Raji (cell line): ENCODE measurements around the gene ANKRD63.

Experiments used
- POLR2A ChIP-seq: IDR thresholded peaks from 2 replicates; pipeline ENCODE4 v1.6.1; 2011; ENCODE audit warnings: low read depth, low read length, control low read depth; ENCODE audit not compliant: insufficient read depth

The ANKRD63 gene

DNA sequence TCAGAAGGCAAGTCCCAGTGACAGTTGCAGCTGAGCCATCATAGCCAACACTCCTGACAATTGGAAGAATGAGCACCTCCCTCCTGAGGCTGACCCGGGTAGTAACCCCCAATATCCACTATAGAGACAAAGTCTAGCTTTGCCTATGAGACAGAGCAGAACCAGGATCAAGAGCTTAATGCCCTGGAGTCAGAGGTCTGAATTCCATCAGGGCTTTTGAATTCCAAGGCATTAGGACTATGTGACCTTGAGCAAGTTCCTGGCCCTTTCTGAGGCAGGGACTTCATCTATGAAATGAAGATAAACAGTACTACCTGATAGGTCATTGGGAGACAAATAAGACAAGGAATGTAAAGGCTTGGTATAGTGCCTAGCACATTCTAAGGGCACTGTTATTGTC lies 37.5 kb upstream of the ANKRD63 start:
- TF ChIP-seq POLR2A = no peak

DNA sequence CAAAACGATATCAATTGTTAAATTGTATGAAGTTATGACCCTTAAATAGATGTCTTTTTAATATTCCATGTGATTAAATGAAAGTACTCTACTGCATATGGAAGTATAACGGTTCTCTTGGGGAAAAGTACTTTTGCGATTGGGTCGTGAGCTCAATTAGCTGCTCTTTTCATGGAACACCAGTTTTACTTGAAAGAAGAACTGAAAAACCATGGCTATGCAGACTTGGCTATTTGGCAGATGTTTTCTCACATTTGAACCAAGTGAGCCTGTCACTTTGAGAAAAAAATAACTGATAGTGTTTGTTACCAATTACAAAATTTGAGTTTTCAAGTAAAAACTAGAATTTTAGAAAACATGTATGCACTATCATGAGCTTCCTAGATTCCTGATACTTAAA lies 34.7 kb upstream of the ANKRD63 start:
- no peak for TF ChIP-seq POLR2A

DNA sequence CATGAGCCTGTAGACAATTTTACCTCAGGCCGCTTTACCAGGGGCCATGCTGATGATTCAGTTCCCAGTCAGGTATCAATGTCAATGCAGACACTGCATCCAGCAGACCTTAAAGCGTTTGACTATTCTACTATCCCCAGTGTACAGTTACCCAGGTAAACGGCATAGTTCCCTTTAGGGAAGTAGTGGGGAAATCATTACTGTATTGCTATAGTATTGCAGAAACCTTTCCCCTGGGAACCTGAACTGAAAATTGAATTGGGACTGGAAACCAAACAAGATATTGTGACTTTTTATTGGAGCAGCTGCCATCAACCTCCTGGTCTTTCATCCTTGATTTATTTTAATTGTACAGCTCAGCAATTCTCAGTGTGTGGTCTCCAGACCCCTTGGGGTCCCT lies 34.1 kb upstream of the ANKRD63 start:
- no peak for TF ChIP-seq POLR2A

DNA sequence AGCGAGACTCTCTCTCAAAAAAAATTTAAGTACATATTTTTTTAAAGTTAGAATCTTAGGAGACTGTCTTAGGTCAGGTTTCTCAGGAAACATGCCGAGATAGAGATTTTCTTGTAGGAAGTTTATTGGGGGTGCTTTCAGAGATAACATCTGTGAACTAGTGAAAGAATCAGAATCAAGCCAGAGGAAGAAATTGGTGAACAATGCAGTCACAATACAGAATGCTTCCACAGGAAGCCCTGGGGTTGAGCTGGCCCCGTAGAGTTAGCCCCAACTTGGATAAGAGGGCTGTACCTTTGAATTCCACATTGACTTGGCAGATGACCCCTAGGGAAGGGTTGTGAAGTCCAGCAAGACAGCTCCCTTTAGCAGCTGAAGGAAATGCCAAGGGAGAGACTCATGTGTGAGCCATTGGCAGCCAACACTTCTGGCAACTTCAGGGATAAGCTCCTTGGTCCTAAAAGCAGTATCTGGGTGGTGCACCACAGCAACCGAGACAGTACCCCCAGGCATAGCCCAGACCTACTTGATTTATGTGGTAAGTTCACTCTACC lies 31.9 kb upstream of the ANKRD63 start:
- TF ChIP-seq POLR2A = no peak

DNA sequence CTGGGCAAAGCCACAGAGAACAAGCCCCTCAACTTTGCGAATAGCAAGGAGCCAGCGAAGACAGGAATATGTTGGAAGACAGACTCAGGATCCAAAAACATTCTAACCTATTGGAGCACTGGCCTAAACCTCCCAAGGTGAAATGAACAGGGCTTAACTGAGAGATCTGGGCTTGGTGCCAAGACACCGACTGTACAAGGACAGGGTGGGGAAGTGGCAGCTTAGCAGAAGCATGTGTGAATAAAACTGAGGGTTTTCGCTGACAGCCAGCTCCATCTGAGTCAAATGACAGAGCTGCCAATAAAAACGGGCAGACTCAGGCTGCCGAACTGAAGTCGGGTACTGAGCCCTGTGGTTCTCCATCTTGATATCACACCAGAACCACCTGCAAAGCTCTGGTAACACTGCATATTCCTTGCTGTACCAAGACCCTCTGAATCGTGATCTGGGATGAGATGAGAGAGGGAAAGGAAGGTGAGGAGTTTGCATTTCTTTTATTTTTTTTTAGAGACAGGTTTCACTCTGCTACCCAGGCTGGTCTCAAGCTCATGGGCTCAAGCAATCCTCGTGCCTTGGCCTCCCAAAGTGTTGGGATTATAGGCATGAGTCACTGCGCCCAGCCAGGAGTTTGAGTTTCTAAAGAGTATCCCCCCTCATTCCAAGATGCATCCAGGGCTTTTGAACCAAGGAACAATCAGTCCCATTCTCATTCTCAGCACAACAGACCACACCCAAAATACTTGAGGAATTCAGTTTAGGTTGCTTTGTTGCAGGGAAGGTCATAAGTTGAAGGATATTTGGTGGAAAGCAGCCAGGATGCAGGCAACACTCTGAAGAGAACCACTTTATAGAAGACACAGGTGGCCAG lies 30.9 kb upstream of the ANKRD63 start:
- no peak for TF ChIP-seq POLR2A

DNA sequence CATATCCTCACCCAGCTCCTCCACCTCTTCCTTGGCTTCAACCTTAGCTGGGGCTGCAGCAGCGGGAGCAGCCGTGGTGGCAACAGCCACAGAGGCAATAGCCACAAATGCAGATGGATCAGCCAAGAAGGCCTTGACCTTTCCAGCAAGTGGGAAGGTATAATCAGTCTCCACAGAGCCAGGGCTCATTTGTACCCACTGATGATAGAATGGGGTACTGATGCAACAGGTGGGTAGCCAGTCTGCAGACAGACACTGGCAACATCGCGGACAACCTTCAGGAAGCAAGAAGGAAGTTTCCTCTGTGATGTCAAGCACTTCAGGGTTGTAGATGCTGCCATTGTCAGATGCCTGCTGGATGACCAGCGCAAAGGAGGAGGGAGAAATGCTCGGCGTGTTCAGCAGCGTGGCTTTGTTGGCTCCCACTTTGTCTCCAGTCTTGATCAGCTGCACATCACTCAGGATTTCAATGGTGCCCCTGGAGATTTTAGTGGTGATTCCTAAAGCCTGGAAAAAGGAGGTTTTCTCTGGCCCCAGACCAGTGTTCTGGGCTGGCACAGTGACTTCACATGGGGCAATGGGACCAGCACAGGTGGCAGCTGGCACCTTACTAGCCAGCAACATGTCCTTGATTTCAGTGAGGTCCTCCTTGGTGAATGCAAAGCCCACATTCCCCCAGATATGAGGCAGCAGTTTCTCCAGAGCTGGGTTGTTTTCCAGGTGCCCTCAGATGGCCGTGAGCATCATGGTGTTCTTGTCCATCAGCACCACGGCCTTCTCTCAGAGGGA lies 29.7 kb upstream of the ANKRD63 start:
- TF ChIP-seq POLR2A = no peak

DNA sequence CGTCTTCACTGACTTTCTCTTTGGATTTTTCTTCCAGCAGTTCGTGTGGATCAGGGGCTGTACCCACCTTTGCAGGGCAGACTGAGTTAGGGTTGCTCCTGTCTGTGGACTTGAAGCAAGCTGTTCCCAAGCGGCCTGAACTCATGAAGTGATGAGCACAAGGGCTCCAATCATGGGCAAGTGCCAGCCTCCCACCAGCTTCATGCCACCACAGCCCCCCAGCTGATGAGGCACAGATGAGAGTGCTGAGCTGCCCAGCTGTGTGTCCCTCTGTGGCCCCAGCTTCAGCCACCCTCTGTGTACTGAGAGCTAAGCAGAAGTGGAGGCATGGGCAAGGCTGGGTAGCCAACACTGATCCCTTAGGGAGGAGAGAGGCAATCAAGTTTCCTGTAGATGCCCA lies 28.1 kb upstream of the ANKRD63 start:
- TF ChIP-seq POLR2A = no peak

DNA sequence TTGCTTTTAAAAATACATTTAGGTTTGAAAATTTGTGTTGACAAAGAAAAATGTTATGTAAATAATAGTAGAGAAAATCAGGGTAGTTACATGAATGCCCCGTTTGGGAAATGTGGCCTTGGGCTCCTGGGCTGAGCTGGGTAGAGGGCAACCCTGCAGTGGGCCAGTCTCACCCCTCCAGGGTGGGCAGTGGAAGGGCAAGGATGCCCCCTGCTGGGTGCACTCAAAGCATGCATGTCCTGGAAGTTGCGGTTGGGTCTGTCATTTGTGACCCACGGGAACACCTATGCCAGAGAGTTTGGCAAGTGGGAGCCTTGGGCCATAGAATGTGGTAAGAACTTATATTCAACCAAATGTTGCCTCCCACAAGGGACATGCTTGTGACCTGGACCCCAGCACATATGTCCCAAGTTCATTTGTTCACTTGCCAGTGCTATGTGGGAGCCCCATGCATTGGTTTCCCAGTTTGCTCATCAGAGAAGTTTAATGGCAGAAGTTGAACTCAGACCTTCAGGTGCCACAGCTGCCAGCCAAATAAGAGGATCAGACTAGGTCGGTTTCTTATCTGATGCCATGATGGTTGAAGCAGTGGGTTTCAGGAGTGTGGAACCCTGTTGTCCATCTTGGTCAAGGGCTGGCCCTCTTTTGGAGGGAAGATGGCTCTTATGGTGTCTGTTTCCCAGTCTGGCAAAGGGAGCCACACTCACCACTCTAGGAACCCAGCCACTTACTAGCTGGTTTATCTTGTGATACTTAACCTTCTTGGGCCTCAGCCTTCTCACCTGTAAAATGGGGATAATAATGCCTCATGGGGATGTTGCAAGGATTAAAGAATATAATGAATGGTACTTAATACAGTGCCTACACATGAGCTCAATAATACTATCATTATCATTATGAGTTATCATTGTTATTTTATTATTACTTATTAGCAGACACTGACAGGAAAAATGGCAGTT lies 27.4 kb upstream of the ANKRD63 start:
- TF ChIP-seq POLR2A = no peak

DNA sequence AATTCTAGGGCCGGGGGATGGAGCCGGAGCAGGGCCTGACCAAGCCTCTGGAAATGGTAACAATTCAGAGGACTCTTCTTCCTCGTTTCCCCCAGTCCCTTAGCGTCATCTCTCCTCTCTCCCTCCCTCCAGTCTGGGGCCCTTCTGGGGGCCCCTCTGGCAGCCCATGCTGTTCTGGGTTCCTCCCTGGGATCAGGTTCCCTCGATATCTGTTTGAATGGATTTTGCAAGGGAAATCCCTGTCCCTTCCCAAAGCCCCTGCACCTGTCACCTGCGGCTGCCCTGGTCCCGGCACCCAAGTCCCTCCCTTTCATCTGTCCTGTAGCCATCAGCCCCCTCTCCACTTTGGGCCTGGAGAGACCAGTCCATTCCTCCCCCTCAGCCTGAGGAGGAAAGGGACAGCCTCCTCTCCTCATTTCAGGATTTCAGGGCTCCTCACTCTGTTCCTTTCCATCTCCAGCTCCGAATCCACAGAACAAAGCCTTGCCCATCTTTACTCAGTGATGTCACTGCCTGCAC lies 26.5 kb upstream of the ANKRD63 start:
- TF ChIP-seq POLR2A = no peak

DNA sequence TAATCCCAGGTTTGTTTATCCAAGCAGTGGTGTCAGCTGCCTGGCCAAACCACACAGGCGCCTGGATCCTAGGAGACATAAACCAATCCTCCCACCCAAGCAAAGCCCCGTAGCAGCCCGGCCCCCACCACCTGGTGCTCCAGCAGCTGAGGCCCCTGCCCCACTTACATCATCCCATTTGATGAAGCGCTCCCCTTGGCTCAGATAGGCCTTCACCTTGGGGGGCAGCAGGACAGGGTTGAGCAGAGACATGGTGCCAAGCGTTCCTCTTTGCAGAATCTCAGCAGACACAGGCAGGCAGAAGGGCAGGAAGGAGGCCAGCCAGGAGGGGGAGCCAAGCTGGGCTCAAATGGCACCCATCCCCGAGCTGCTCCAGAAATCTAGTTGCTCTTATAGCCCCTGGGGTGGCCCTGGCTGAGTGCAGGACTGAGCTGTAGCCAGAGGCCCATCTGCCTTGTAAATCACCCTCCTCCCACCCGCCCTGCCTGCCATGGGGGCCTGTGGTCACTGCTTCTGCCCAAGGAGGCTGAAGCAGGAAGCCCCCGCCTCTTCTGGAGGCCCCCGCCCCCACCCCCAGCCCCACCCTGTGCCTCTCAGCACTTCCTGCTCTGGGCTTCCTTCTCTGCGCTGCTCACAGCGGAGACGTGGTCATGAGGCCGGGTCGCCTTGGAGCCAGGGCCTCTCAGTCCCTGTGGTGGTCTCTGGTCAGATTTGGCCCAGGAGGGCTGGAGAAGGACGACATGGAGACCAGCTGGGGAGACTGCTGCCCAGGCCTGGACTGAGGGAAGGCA lies 24.8 kb upstream of the ANKRD63 start, which contains the start of gene PLCB2:
Gene PLCB2, minus strand, starts transcription at position 515 of the 791 bp plus-strand sequence. Its CDS starts 263 bp downstream, at position 252.
- peak; percentile 52 for TF ChIP-seq POLR2A

DNA sequence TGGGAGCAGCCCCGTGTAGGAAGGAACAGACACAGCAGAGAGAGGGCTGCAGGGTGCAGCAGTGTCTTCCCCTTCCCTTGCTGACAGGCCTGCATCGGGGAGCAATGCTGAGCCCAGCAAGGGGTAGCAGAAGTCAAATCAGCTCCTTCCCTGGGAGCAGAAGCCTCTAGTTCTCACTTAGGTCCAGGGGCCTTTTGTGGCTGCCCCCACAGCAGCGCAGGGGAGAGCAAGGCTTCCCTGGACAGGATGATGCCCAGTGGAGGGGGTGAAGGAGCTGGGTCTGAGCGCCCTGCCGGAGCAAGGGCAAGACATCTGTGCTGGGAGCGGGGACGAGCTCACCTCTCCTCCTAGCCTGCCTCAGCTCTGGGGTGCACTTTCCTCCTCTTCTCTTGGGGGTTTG lies 24.0 kb upstream of the ANKRD63 start:
- no peak for TF ChIP-seq POLR2A

DNA sequence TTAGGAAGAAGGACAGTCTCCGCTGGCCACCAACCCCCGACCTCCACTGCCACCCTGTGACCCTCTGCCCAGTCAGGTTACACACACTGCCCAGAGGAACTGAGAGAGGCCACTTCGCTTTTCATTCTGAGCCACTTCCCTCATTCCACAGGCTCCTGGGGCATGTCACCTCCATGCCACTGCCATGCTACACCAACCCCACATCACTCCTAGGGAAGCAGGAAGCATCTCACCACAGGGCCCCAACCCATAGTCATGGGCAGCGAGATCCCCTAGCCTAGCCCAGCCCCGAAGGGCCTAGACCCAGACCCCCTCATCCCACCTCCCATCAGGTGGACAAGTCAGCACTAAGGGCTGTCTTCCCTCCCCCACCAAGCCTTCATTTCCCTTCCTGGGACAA lies 23.5 kb upstream of the ANKRD63 start:
- TF ChIP-seq POLR2A = no peak

DNA sequence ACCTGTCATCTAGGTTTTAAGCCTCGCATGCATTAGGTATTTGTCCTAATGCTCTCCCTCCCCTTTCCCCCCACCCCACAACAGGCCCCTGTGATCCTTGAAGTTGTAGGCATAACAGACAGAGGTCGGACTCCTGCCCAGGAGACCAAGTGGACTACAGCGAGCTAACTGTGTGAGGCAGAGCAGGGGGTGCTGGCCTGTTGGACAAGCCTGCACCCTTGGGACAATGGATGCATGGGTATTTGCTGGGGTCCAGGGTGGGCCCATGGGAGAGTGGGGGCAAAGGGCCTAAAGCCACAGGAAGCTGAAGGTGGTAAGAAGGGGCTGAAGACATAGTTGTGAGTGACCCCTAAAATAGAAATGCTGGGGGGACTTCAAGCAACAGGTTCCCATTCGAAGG lies 22.4 kb upstream of the ANKRD63 start:
- TF ChIP-seq POLR2A = no peak

DNA sequence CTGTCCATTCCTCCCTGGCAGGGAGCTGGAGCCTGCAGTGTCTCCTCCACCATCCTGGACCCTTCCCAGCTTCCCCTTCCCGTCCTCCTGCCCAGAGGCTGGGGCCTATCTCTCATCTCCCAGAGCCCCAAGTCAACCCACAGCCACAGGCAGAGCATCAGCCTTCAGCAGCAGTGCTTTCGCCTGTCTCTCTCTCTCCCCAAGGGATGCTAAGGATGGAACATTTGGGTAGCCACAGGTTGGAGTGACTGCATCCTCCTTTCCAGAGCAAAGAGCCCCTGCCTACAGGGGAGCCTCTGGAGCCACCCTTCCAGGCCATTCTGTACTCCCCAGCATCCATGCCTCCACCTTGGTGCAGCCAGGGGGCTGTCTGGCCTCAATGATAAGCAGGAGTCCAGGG lies 20.7 kb upstream of the ANKRD63 start:
- no peak for TF ChIP-seq POLR2A

DNA sequence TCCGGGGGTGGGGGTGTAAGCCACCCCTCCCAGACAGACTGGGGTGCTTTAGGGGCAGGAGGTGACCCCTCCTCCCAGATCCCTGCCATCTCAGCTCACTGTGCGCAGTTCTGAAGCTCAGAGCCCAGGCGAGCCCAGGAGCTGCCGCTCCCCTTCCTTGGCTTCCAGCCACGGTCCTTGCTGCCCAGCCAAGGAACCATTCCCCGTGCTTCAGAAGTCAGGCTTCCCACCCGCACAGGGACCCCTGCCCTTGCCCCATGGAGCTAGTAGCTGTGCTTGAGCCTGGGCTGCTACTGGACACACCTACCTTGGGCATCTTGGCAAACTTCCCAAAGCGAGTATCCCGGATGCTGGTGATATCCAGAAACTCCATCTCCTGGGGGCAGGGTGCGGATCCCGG lies 20.1 kb upstream of the ANKRD63 start:
- TF ChIP-seq POLR2A = no peak
